Measurements from ENCODE around the gene KCNMA1. TPM values are rescaled to one million over a fixed set of nuclear protein-coding genes. Genes with fewer than 3 reads are reported as not detected.

KCNMA1 gene
- total and polyA plus RNA-seq, 2 donors (not counting 1 experiment from before 2014, with no cell fraction given) = 0.82 to 3.1 TPM

- Histone ChIP-seq H4K20me1 (ENCODE audit: control insufficient read depth, insufficient read depth, low read length, poor library complexity, severe bottlenecking) (no peaks in the 10 kb centered on the region), H3K4me1 (ENCODE audit: control insufficient read depth in 2 of 2, insufficient read depth in 2 of 2, low read length in 2 of 2) (no peaks in the 10 kb centered on the region), H3K4me3 (ENCODE audit: control extremely low read depth in 1 of 5, extremely low read depth in 1 of 5, insufficient read depth in 1 of 5, low read depth in 2 of 5, low read length in 4 of 5) (no peak overlapping the region), H3K79me2 (ENCODE audit: control insufficient read depth, insufficient read depth, low read length) (no peaks in the 10 kb centered on the region), H3K27ac (ENCODE audit: low read length in 2 of 2) (no peak overlapping the region), H3K36me3 (replicated peaks in 1 of 2; ENCODE audit: control extremely low read depth in 1 of 2, control insufficient read depth in 1 of 2, extremely low read depth in 1 of 2, insufficient read depth in 2 of 2, low read length in 1 of 2) (no peaks in the 10 kb centered on the region), H3K4me2 (replicated peaks; ENCODE audit: low read depth, low read length, poor library complexity, severe bottlenecking) (no peak overlapping the region), H3K27me3 (replicated peaks in 1 of 4; ENCODE audit: control extremely low read depth in 1 of 4, control insufficient read depth in 3 of 4, insufficient read depth in 4 of 4, low read length in 3 of 4) (peaks cover 0 to 3% (median 0%) of the 10 kb centered on the region in 4 experiments), H3K9ac (ENCODE audit: low read length) (no peak overlapping the region), H3K9me3 (ENCODE audit: control extremely low read depth in 1 of 3, control insufficient read depth in 2 of 3, insufficient read depth in 1 of 3, low read length in 2 of 3) (no peaks in the 10 kb centered on the region), H2AFZ (ENCODE audit: insufficient read depth, low read depth, low read length, poor library complexity, severe bottlenecking) (no peak overlapping the region)
- no peaks in the 10 kb centered on the region for H3K4me1 Mint-ChIP-seq
- H3K27me3 Mint-ChIP-seq = no peaks in the 10 kb centered on the region
- ChIA-PET CTCF (no interaction called here), POLR2A (no interaction called here)
- no peak for ATAC-seq (ENCODE audit: low read depth)
- intact Hi-C loops (cut with micrococcal nuclease) = loop anchor here (5.0 kb wide), 1 partner anchor 944 kb away; no protein-coding TSS in a partner anchor
- H3K27ac Mint-ChIP-seq = no peak overlapping the region
- no peak overlapping the region for H3K4me3 Mint-ChIP-seq
- 79% methylated on average over 3 of the region's 7 CpGs for WGBS (ENCODE audit: insufficient coverage)
- TF ChIP-seq EZH2 (IDR thresholded peaks at IDR 0.05; ENCODE audit: borderline replicate concordance, insufficient read depth, low read depth, low read length, poor library complexity, severe bottlenecking) (no peak), CTCF (IDR thresholded peaks at IDR 0.05) (no peak)
- no peak for DNase-seq
- H3K9me3 Mint-ChIP-seq (ENCODE audit: insufficient read depth) = no peaks in the 10 kb centered on the region
Observed at GRCh38 chr10:76981251-76981650, 656.4 kb downstream of the KCNMA1 start.

- Histone ChIP-seq H3K27me3 (replicated peaks in 1 of 4; ENCODE audit: control extremely low read depth in 1 of 4, control insufficient read depth in 3 of 4, insufficient read depth in 4 of 4, low read length in 3 of 4) (no peaks in the 10 kb centered on the region), H3K79me2 (ENCODE audit: control insufficient read depth, insufficient read depth, low read length) (no peaks in the 10 kb centered on the region), H3K36me3 (replicated peaks in 1 of 2; ENCODE audit: control extremely low read depth in 1 of 2, control insufficient read depth in 1 of 2, extremely low read depth in 1 of 2, insufficient read depth in 2 of 2, low read length in 1 of 2) (no peaks in the 10 kb centered on the region), H3K9ac (ENCODE audit: low read length) (no peak overlapping the region), H3K4me2 (replicated peaks; ENCODE audit: low read depth, low read length, poor library complexity, severe bottlenecking) (no peak overlapping the region), H3K4me3 (ENCODE audit: control extremely low read depth in 1 of 5, extremely low read depth in 1 of 5, insufficient read depth in 1 of 5, low read depth in 2 of 5, low read length in 4 of 5) (no peak overlapping the region), H3K27ac (ENCODE audit: low read length in 2 of 2) (no peak overlapping the region), H2AFZ (ENCODE audit: insufficient read depth, low read depth, low read length, poor library complexity, severe bottlenecking) (no peak overlapping the region), H3K9me3 (ENCODE audit: control extremely low read depth in 1 of 3, control insufficient read depth in 2 of 3, insufficient read depth in 1 of 3, low read length in 2 of 3) (no peaks in the 10 kb centered on the region), H4K20me1 (ENCODE audit: control insufficient read depth, insufficient read depth, low read length, poor library complexity, severe bottlenecking) (no peaks in the 10 kb centered on the region), H3K4me1 (ENCODE audit: control insufficient read depth in 2 of 2, insufficient read depth in 2 of 2, low read length in 2 of 2) (no peaks in the 10 kb centered on the region)
- no peaks in the 10 kb centered on the region for H3K4me1 Mint-ChIP-seq
- no peak for DNase-seq
- no peaks in the 10 kb centered on the region for H3K27me3 Mint-ChIP-seq
- H3K27ac Mint-ChIP-seq = no peak overlapping the region
- TF ChIP-seq CTCF (IDR thresholded peaks at IDR 0.05) (no peak), EZH2 (IDR thresholded peaks at IDR 0.05; ENCODE audit: borderline replicate concordance, insufficient read depth, low read depth, low read length, poor library complexity, severe bottlenecking) (no peak)
- intact Hi-C loops (cut with micrococcal nuclease) = no loop called here
- POLR2A ChIA-PET = no interaction called here
- H3K4me3 Mint-ChIP-seq = no peak overlapping the region
- no peak for ATAC-seq (ENCODE audit: low read depth)
- H3K9me3 Mint-ChIP-seq (ENCODE audit: insufficient read depth) = no peaks in the 10 kb centered on the region
- CTCF ChIA-PET = interaction anchor here (1.3 to 1.4 kb wide), 2 partner anchors 9 to 11 kb away, joined by 3 read pairs; no protein-coding TSS in a partner anchor
- WGBS (ENCODE audit: insufficient coverage) = 100% methylated on average over 2 of the region's 7 CpGs
Observed at GRCh38 chr10:76977901-76978300, 659.7 kb downstream of the KCNMA1 start.

All from B cell (primary cell).